ENCODE results near the gene MX1. TPM values are rescaled to one million over a fixed set of nuclear protein-coding genes. Genes with fewer than 3 reads are reported as not detected.
"Not testable (repeated sequence)": the region's sequence is repeated elsewhere in the genome, so short reads cannot be mapped to it uniquely, and the experiment has no call there.

Gene MX1
- total and polyA plus RNA-seq, 5 donors: 12.7 to 37.5 (median 17.3) TPM

DNA sequence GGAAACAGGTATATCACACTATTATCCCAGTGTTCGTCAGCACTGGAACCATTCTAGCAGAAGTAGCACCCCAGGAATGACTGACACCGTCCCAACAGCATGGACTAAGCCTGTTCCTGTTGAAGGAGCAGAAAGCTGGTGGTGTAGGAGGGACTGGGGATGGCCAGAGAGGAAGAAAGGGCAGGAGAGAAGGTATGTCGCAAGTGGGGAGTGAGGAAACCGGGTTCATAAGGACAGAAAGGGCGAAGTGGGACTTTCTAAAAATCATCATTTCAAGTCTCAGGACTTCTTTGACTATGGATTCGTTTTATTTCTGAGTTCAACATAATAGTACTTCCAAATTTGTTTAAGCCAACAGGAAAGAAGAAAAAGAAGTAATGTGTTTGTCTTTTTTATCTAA is 19.7 kb upstream of the MX1 start:
- Histone ChIP-seq H3K27ac (ENCODE audit: low read length) (no peak overlapping the region), H3K4me3 (ENCODE audit: low read length) (no peak overlapping the region), H3K27me3 (ENCODE audit: control insufficient read depth, insufficient read depth) (no peaks in the 10 kb centered on the region), H3K4me1 (ENCODE audit: control insufficient read depth, insufficient read depth, low read length) (no peaks in the 10 kb centered on the region), H3K9me3 (ENCODE audit: control insufficient read depth, low read length) (no peaks in the 10 kb centered on the region)
- DNase-seq (no peak), ATAC-seq (no peak)
- intact Hi-C loops (cut with DNase I): no loop called here
- 79% methylated on average over 6 of the region's 6 CpGs for WGBS

DNA sequence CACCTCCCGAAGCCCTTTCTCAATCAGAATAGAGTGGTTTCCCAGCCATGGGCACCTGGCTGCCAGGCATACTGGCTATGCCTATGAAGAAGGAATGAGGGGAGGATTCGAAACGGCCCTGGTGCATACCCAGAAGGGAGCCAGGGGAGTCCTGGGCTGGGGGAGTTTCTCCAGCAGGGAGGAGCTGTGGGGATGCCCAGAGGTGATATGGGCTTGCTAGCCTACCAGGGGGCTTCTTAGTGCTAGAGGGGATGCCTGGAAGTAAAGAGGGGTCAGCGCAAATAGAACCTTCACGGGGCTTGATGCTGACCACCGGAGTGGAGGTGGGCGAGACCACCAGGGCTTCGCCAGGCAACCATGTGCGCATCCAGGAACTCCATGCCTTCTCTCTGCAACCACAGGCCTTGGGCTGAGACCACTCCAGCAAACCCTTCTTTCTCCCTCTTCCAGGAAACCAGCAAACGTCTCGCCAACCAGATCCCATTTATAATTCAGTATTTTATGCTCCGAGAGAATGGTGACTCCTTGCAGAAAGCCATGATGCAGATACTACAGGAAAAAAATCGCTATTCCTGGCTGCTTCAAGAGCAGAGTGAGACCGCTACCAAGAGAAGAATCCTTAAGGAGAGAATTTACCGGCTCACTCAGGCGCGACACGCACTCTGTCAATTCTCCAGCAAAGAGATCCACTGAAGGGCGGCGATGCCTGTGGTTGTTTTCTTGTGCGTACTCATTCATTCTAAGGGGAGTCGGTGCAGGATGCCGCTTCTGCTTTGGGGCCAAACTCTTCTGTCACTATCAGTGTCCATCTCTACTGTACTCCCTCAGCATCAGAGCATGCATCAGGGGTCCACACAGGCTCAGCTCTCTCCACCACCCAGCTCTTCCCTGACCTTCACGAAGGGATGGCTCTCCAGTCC is 18.2 kb upstream of the MX1 start:
- H3K4me3 ChIP-seq (ENCODE audit: low read length): no peak overlapping the region
- intact Hi-C loops (cut with DNase I): no loop called here
- H3K27ac ChIP-seq (ENCODE audit: low read length): no peak overlapping the region
- H3K4me1 ChIP-seq (ENCODE audit: control insufficient read depth, insufficient read depth, low read length): no peaks in the 10 kb centered on the region
- H3K9me3 ChIP-seq (ENCODE audit: control insufficient read depth, low read length): no peaks in the 10 kb centered on the region
- DNase-seq: no peak
- WGBS: 94% methylated on average over 24 of the region's 24 CpGs
- no peaks in the 10 kb centered on the region for H3K27me3 ChIP-seq (ENCODE audit: control insufficient read depth, insufficient read depth)
- no peak for ATAC-seq

DNA sequence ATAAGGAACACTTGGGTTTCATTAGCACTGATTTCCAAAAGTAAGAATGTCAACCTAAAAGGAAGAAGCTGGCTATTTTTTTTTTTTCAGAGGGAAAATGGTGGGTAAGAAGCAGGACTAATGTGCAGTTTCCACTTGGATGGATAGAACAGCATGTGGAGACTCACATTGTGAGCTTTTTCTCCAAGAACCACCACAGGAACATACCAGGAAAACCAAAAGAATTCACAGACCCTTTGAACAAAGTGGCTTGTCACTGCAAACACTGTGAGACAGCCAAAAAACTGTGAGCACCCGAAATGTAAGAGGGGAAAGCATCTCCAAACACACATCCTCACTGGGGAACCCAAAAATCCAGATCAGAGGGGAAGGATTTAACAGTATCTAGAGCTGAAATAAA is 15.7 kb upstream of the MX1 start:
- Histone ChIP-seq H3K27ac (ENCODE audit: low read length) (no peak overlapping the region), H3K4me3 (ENCODE audit: low read length) (no peak overlapping the region), H3K27me3 (ENCODE audit: control insufficient read depth, insufficient read depth) (no peaks in the 10 kb centered on the region), H3K4me1 (ENCODE audit: control insufficient read depth, insufficient read depth, low read length) (no peaks in the 10 kb centered on the region), H3K9me3 (ENCODE audit: control insufficient read depth, low read length) (no peaks in the 10 kb centered on the region)
- intact Hi-C loops (cut with DNase I): no loop called here
- DNase-seq: no peak
- 68% methylated on average over 1 of the region's 1 CpG for WGBS
- no peak for ATAC-seq

DNA sequence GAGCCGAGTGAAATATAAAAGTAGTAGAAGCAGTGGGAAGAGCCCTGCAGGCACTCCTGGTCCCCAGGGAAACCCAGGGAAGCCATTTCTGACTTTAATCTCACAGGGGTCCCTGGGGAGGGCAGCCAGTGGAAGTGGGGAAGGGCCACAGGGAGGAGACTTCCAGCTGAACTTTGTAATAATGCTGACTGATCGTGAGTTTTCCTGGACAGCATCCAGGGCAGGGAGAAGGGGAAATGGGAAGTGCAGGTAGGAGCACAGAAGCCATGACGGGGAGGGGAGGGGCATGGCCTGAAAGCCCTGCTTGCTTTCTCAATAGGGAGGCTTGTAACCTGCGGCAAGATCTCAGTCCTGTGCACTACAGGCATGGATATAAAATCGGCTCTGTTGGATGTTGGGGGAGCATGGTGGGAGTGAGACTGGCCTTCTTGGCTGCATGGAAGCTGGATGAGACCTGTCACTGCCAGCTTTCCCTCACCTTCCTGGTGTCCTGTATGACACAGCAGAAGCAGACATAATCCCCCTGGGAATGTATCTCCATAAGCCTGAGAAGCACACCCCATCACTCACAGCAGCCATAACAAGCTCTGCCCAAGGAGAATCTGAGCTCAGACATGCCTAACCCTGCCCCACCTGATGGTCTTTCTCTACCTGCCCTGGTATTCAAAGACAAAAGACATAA is 15.1 kb upstream of the MX1 start:
- H3K27ac ChIP-seq (ENCODE audit: low read length): no peak overlapping the region
- intact Hi-C loops (cut with DNase I): no loop called here
- H3K4me1 ChIP-seq (ENCODE audit: control insufficient read depth, insufficient read depth, low read length): no peaks in the 10 kb centered on the region
- WGBS: 78% methylated on average over 5 of the region's 5 CpGs
- DNase-seq (no peak), ATAC-seq (peak; percentile 29 to 33)
- H3K9me3 ChIP-seq (ENCODE audit: control insufficient read depth, low read length): no peaks in the 10 kb centered on the region
- no peak overlapping the region for H3K4me3 ChIP-seq (ENCODE audit: low read length)
- no peaks in the 10 kb centered on the region for H3K27me3 ChIP-seq (ENCODE audit: control insufficient read depth, insufficient read depth)

GRCh38 chr21:41411449-41412089 is 14.5 kb upstream of the MX1 start:
- peak in 2 of 3 donors; percentile 48 to 70 for DNase-seq

DNA sequence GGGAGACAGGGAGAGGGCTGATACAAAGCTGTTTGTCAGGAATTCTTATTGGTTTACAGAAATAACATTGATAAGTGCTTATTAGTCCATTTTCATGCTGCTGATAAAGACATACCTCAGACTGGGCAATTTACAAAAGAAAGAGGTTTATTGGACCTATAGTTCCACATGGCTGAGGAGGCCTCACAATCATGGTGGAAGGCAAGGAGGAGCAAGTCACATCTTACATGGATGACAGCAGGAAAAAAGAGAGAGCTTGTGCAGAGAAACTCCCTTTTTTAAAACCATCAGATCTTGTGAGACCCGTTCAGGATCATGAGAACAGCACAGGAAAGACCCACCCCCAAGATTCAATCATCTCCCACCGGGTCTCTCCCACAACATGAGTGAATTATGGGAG is 8.5 kb upstream of the MX1 start:
- DNase-seq; ATAC-seq; H3K9me3 ChIP-seq (ENCODE audit: control insufficient read depth, low read length); H3K27ac ChIP-seq (ENCODE audit: low read length); H3K27me3 ChIP-seq (ENCODE audit: control insufficient read depth, insufficient read depth); H3K4me1 ChIP-seq (ENCODE audit: control insufficient read depth, insufficient read depth, low read length); intact Hi-C loops (cut with DNase I); H3K4me3 ChIP-seq (ENCODE audit: low read length): not testable (repeated sequence)
- 82% methylated on average over 2 of the region's 2 CpGs for WGBS

More at GRCh38 chr21:41411449-41412089, 14.5 kb upstream of the MX1 start:
- 79% methylated on average over 5 of the region's 5 CpGs for WGBS
- H3K27me3 ChIP-seq (ENCODE audit: control insufficient read depth, insufficient read depth): no peaks in the 10 kb centered on the region
- no peaks in the 10 kb centered on the region for H3K4me1 ChIP-seq (ENCODE audit: control insufficient read depth, insufficient read depth, low read length)
- intact Hi-C loops (cut with DNase I): no loop called here
- peak; percentile 41 to 71 for ATAC-seq
- no peaks in the 10 kb centered on the region for H3K9me3 ChIP-seq (ENCODE audit: control insufficient read depth, low read length)
- H3K27ac ChIP-seq (ENCODE audit: low read length): no peak overlapping the region
- H3K4me3 ChIP-seq (ENCODE audit: low read length): no peak overlapping the region

DNA sequence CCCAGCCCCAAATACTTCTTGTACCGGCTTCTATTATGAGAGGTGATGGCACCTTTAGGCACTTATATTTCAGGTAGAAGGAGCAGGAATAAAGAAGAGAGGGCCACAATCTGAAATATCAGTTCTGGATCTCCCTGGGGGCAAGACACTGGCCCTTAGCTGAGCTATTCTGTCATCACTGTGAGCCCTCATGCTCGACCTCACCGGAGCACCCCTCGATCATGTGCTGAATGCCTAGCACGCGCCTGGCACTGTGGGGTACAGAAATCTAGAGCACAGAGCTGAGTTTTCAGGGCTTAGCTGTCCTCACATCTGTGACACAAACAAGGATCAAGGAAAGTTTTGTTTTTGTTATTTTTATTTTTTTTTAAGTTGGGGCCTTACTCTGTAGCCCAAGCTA is 7.6 kb upstream of the MX1 start:
- ATAC-seq: no peak

DNA sequence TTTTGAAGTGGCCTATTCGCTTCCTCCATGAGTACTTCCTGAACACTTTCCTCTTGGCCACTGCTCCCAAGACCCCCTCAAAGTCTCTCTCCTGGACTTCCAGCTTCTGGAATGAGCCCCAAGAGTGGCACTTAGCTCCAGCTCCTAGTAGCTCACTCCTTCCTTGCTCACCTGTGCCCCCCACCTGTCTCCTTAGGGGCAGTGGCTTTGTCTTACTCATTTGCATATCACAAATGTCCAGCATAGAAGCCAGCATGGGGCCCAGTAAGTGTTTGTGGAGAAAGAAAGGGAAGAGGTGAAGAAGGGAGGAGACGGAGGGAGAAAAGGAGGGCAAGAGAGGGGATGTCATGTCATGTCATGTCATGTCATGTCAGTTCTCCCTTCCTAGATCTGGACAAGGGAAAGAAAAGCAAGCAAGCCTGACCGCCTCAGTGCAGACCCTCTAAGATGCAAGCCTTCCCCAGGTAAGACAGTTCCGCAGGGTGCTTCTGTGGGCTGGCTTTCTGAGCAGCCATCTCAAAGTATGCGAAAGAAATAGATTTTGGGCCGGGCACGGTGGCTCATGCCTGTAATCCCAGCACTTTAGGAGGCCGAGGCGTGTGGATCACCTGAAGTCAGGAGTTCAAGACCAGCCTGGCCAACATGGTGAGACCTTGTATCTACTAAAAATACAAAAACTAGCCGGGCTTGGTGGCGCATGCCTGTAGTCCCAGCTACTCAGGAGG is 6.9 kb upstream of the MX1 start:
- H3K27ac ChIP-seq (ENCODE audit: low read length): no peak overlapping the region
- intact Hi-C loops (cut with DNase I): no loop called here

More for the DNA sequence above, 7.6 kb upstream of the MX1 start:
- Histone ChIP-seq H3K4me1 (ENCODE audit: control insufficient read depth, insufficient read depth, low read length) (peaks cover 3% of the 10 kb centered on the region), H3K27ac (ENCODE audit: low read length) (no peak overlapping the region), H3K4me3 (ENCODE audit: low read length) (no peak overlapping the region), H3K27me3 (ENCODE audit: control insufficient read depth, insufficient read depth) (no peaks in the 10 kb centered on the region), H3K9me3 (ENCODE audit: control insufficient read depth, low read length) (no peaks in the 10 kb centered on the region)
- intact Hi-C loops (cut with DNase I): no loop called here
- WGBS: 92% methylated on average over 6 of the region's 6 CpGs
- DNase-seq: no peak

GRCh38 chr21:41419921-41420862 is 5.8 kb upstream of the MX1 start:
- WGBS: 6% methylated on average over 54 of the region's 54 CpGs
- DNase-seq (peak; percentile 87 to 93 (median 93)), ATAC-seq (peak; percentile 97)
- H3K27ac ChIP-seq (ENCODE audit: low read length): peak overlapping the region; percentile 61
- H3K4me3 ChIP-seq (ENCODE audit: low read length): peak overlapping the region; percentile 73
- no peaks in the 10 kb centered on the region for H3K27me3 ChIP-seq (ENCODE audit: control insufficient read depth, insufficient read depth)
- H3K4me1 ChIP-seq (ENCODE audit: control insufficient read depth, insufficient read depth, low read length): peaks cover 3% of the 10 kb centered on the region
- intact Hi-C loops (cut with DNase I): no loop called here
- H3K9me3 ChIP-seq (ENCODE audit: control insufficient read depth, low read length): no peaks in the 10 kb centered on the region

More for the DNA sequence above, 6.9 kb upstream of the MX1 start:
- 93% methylated on average over 11 of the region's 11 CpGs for WGBS
- H3K9me3 ChIP-seq (ENCODE audit: control insufficient read depth, low read length): no peaks in the 10 kb centered on the region
- H3K4me3 ChIP-seq (ENCODE audit: low read length): no peak overlapping the region
- DNase-seq (no peak), ATAC-seq (no peak)
- H3K27me3 ChIP-seq (ENCODE audit: control insufficient read depth, insufficient read depth): no peaks in the 10 kb centered on the region
- H3K4me1 ChIP-seq (ENCODE audit: control insufficient read depth, insufficient read depth, low read length): peaks cover 3% of the 10 kb centered on the region

DNA sequence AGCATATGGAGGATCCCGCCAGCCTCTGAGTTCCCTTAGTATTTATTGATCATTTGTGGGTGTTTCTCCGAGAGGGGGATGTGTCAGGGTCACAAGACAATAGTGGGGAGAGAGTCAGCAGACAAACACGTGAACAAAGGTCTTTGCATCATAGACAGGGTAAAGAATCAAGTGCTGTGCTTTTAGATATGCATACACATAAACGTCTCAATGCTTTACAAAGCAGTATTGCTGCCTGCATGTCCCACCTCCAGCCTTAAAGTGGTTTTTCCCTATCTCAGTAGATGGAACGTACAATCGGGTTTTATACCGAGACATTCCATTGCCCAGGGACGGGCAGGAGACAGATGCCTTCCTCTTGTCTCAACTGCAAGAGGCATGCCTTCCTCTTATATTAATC is 5.0 kb upstream of the MX1 start:
- H3K27ac ChIP-seq (ENCODE audit: low read length); DNase-seq; ATAC-seq; H3K4me1 ChIP-seq (ENCODE audit: control insufficient read depth, insufficient read depth, low read length); H3K9me3 ChIP-seq (ENCODE audit: control insufficient read depth, low read length); H3K4me3 ChIP-seq (ENCODE audit: low read length); H3K27me3 ChIP-seq (ENCODE audit: control insufficient read depth, insufficient read depth); intact Hi-C loops (cut with DNase I): not testable (repeated sequence)
- WGBS: 28% methylated on average over 6 of the region's 8 CpGs

Data from right cardiac atrium (tissue), 5 donors.